Natural killer cell (primary cell): ENCODE measurements around the gene UBE2Q1. TPM values are rescaled to one million over a fixed set of nuclear protein-coding genes. Genes with fewer than 3 reads are reported as not detected.

ENCODE experiments used
- ATAC-seq, 3 donors: fragments of 150-1000 bp in 2 of 3; fragments of 200-7000 bp in 1 of 3; cut with Tn5 transposase; 1 replicate in 1 of 3; 2 replicates in 2 of 3; pipeline ENCODE4 v1.10.0; 2021; ENCODE audit warnings: mild to moderate bottlenecking in 2 of 3, moderate library complexity in 2 of 3
- DNase-seq, 2 donors: peaks; one replicate each; pipeline versions ENCODE4 v3.0.0 to v3.0.0-alpha.2; 2013 to 2021; ENCODE audit warnings: mixed read lengths in 1 of 2
- H3K27ac ChIP-seq: one replicate; pipeline ENCODE4 v1.5.1; 2013; ENCODE audit warnings: mild to moderate bottlenecking, low read length
- H3K27me3 ChIP-seq: one replicate; pipeline ENCODE4 v1.6.1; 2013; ENCODE audit warnings: low read length; ENCODE audit not compliant: control insufficient read depth, insufficient read depth
- H3K36me3 ChIP-seq: one replicate; pipeline ENCODE4 v1.6.1; 2013; ENCODE audit warnings: low read length; ENCODE audit not compliant: control insufficient read depth, insufficient read depth
- H3K4me1 ChIP-seq: one replicate; pipeline ENCODE4 v1.6.1; 2013; ENCODE audit warnings: low read length; ENCODE audit not compliant: control insufficient read depth, insufficient read depth
- H3K4me3 ChIP-seq: one replicate; pipeline ENCODE4 v1.5.1; 2013; ENCODE audit warnings: low read length
- H3K9me3 ChIP-seq: one replicate; pipeline ENCODE4 v1.6.1; 2013; ENCODE audit warnings: low read length; ENCODE audit not compliant: control insufficient read depth, insufficient read depth
- H3K27ac Mint-ChIP-seq, 2 donors: one replicate each; pipeline ENCODE4 v1.8.0; 2022; ENCODE audit warnings: mild to moderate bottlenecking in 2 of 2, mixed read lengths in 2 of 2, moderate library complexity in 1 of 2
- H3K27me3 Mint-ChIP-seq, 2 donors: one replicate each; pipeline ENCODE4 v1.8.0; 2022; ENCODE audit warnings: low read depth in 2 of 2, mixed read lengths in 2 of 2
- H3K36me3 Mint-ChIP-seq: one replicate; pipeline ENCODE4 v1.8.0; 2022; ENCODE audit warnings: mixed read lengths
- H3K4me1 Mint-ChIP-seq, 2 donors: one replicate each; pipeline ENCODE4 v1.8.0; 2022; ENCODE audit warnings: mixed read lengths in 2 of 2
- H3K4me3 Mint-ChIP-seq: one replicate; pipeline ENCODE4 v1.8.0; 2022; ENCODE audit warnings: mild to moderate bottlenecking, moderate library complexity, mixed read lengths
- H3K9me3 Mint-ChIP-seq, 2 donors: one replicate each; pipeline ENCODE4 v1.8.0; 2022; ENCODE audit warnings: mixed read lengths in 2 of 2
- WGBS: methylation state at CpG from one replicate; pipeline ENCODE4 v1.1.7; 2013; ENCODE audit warnings: missing lambda C conversion rate; ENCODE audit not compliant: insufficient coverage; 5-methylcytosine and 5-hydroxymethylcytosine counted together
- intact Hi-C: fragments of 100-400 bp; cut with micrococcal nuclease; formaldehyde crosslinking; loops from one replicate; pipeline ENCODE4 v1.14.2; 2022
- total RNA-seq, 4 donors: library from RNA; stranded (reverse); fragments of 120-200 nt in 1 of 4; gene quantifications; one replicate each; pipeline versions ENCODE4 v1.2.3 to v1.2.4, GENCODE V29; 2013 to 2022
- TF ChIP-seq, protein P1 (sequence below): fragments of 200-600 bp; IDR thresholded peaks from one replicate; pipeline ENCODE4 v1.8.0; 2022; ENCODE audit warnings: antibody characterized with exemption

The UBE2Q1 gene
- total RNA-seq, 3 donors from 2014 or later (not counting 1 experiment from before 2014, with no cell fraction given) = 100 to 137 (median 112) TPM

- 81% methylated on average over 9 of the region's 9 CpGs for WGBS
- H3K9me3 Mint-ChIP-seq = no peaks in the 10 kb centered on the region
- H3K36me3 Mint-ChIP-seq = no peaks in the 10 kb centered on the region
- no peaks in the 10 kb centered on the region for H3K36me3 ChIP-seq
- DNase-seq = no peak
- no peak overlapping the region for H3K4me3 Mint-ChIP-seq
- no peak overlapping the region for H3K27ac ChIP-seq
- H3K27me3 ChIP-seq = no peaks in the 10 kb centered on the region
- TF ChIP-seq, protein P1, sequence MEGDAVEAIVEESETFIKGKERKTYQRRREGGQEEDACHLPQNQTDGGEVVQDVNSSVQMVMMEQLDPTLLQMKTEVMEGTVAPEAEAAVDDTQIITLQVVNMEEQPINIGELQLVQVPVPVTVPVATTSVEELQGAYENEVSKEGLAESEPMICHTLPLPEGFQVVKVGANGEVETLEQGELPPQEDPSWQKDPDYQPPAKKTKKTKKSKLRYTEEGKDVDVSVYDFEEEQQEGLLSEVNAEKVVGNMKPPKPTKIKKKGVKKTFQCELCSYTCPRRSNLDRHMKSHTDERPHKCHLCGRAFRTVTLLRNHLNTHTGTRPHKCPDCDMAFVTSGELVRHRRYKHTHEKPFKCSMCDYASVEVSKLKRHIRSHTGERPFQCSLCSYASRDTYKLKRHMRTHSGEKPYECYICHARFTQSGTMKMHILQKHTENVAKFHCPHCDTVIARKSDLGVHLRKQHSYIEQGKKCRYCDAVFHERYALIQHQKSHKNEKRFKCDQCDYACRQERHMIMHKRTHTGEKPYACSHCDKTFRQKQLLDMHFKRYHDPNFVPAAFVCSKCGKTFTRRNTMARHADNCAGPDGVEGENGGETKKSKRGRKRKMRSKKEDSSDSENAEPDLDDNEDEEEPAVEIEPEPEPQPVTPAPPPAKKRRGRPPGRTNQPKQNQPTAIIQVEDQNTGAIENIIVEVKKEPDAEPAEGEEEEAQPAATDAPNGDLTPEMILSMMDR = no peak
- H3K4me1 ChIP-seq = no peaks in the 10 kb centered on the region
- peaks cover 20 to 26% of the 10 kb centered on the region in 2 donors for H3K27me3 Mint-ChIP-seq
- intact Hi-C loops = no loop called here
- H3K27ac Mint-ChIP-seq = no peak overlapping the region
- no peak for ATAC-seq
- no peaks in the 10 kb centered on the region for H3K4me1 Mint-ChIP-seq
- H3K4me3 ChIP-seq = no peak overlapping the region
- no peaks in the 10 kb centered on the region for H3K9me3 ChIP-seq
These were observed 38.9 kb downstream of the UBE2Q1 start for GRCh38 chr1:154519591-154519991.

DNA sequence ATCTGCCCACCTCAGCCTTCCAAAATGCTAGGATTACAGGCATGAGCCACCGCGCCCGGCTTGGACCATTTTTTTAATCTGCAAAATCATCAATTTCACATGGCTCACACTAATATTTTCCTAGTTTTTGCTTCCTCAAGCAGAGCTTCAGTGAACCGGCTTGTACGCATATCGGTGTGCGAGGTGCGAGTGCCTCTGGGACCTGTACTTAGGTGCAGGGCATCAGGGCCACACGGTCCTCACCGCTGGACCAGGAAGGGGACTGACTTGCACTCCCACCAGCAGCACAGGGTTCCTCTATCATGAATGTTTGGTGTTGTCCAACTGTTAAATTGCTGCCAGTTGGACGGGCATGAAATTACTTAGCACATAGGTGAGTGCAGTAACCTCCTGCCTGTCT is 40.8 kb downstream of the UBE2Q1 start:
- H3K27ac ChIP-seq = no peak overlapping the region
- TF ChIP-seq, protein P1 = no peak
- no peaks in the 10 kb centered on the region for H3K36me3 Mint-ChIP-seq
- H3K27ac Mint-ChIP-seq = no peak overlapping the region
- ATAC-seq (no peak), DNase-seq (no peak)
- no peaks in the 10 kb centered on the region for H3K4me1 ChIP-seq
- no peaks in the 10 kb centered on the region for H3K9me3 ChIP-seq
- H3K27me3 ChIP-seq = no peaks in the 10 kb centered on the region
- intact Hi-C loops = no loop called here
- WGBS = 94% methylated on average over 11 of the region's 11 CpGs
- no peaks in the 10 kb centered on the region for H3K9me3 Mint-ChIP-seq
- H3K36me3 ChIP-seq = no peaks in the 10 kb centered on the region
- no peak overlapping the region for H3K4me3 Mint-ChIP-seq
- peaks cover 19 to 28% of the 10 kb centered on the region in 2 donors for H3K27me3 Mint-ChIP-seq
- H3K4me1 Mint-ChIP-seq = no peaks in the 10 kb centered on the region
- no peak overlapping the region for H3K4me3 ChIP-seq

DNA sequence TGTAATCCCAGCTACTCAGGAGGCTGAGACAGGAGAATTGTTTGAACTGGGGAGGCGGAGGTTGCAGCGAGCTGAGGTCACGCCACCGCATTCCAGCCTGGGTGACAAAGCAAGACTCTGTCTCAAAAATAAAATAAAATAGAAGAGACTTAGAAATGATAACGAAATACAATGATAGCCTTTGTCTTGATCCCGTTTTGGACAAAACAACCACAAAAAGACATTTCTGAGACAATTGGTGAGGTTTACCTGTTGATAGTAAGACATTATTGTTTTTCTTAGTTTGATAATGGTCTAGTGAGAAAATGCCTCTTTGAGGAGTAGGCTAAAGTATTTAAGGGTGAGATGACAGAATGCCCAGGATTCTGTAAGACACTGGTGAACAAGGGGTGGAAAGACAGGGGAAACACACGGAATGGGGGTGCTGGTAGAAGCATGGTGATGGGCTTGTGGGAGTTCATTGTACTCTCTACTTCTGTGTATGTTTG is 44.4 kb downstream of the UBE2Q1 start:
- 94% methylated on average over 7 of the region's 7 CpGs for WGBS
- TF ChIP-seq, protein P1 = no peak
- peaks cover 24 to 31% of the 10 kb centered on the region in 2 donors for H3K27me3 Mint-ChIP-seq
- no peaks in the 10 kb centered on the region for H3K4me1 ChIP-seq
- H3K27ac Mint-ChIP-seq = no peak overlapping the region
- H3K9me3 ChIP-seq = no peaks in the 10 kb centered on the region
- H3K4me1 Mint-ChIP-seq = no peaks in the 10 kb centered on the region
- H3K36me3 ChIP-seq = no peaks in the 10 kb centered on the region
- H3K9me3 Mint-ChIP-seq = no peaks in the 10 kb centered on the region
- DNase-seq = no peak
- peaks cover 4% of the 10 kb centered on the region for H3K27me3 ChIP-seq
- H3K27ac ChIP-seq = no peak overlapping the region
- no peak overlapping the region for H3K4me3 Mint-ChIP-seq
- H3K4me3 ChIP-seq = no peak overlapping the region
- ATAC-seq = no peak
- H3K36me3 Mint-ChIP-seq = no peaks in the 10 kb centered on the region
- intact Hi-C loops = no loop called here

DNA sequence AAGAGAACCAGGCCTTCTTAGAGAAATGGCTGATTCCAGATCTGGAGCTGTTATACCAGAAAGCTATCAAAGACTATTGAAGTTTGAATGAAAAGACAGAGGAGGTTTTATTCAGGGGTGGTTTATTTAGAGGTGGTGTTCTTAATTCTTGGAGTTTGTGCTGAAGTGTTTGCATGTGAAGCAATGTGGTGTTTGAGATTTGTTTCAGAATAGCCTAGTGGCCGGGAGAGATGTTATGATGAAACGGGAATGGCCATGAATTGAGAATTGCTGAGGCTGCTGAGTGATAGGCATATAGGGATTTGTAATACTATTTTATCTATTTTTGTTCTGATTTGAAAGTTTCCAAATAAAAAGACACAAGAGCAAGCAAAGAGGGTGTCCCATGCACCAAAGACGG is 45.7 kb downstream of the UBE2Q1 start:
- Histone ChIP-seq H3K36me3 (no peaks in the 10 kb centered on the region), H3K27me3 (peaks cover 4% of the 10 kb centered on the region), H3K4me3 (no peak overlapping the region), H3K4me1 (no peaks in the 10 kb centered on the region), H3K9me3 (no peaks in the 10 kb centered on the region), H3K27ac (no peak overlapping the region)
- no peaks in the 10 kb centered on the region for H3K9me3 Mint-ChIP-seq
- H3K4me1 Mint-ChIP-seq = no peaks in the 10 kb centered on the region
- DNase-seq = no peak
- no peak overlapping the region for H3K27ac Mint-ChIP-seq
- intact Hi-C loops = no loop called here
- peaks cover 29 to 43% of the 10 kb centered on the region in 2 donors for H3K27me3 Mint-ChIP-seq
- 91% methylated on average over 3 of the region's 3 CpGs for WGBS
- ATAC-seq = no peak
- TF ChIP-seq, protein P1 = no peak
- H3K36me3 Mint-ChIP-seq = no peaks in the 10 kb centered on the region
- no peak overlapping the region for H3K4me3 Mint-ChIP-seq
